GM21723 (cell line): Measurements from ENCODE around the gene SHC1.

Experiments used
- ATAC-seq: cut with Tn5 transposase; IDR thresholded peaks from one replicate; pipeline ENCODE4 v1.9.1; 2021; ENCODE audit warnings: mild to moderate bottlenecking, moderate library complexity; ENCODE audit not compliant: unreplicated experiment

Gene SHC1

DNA sequence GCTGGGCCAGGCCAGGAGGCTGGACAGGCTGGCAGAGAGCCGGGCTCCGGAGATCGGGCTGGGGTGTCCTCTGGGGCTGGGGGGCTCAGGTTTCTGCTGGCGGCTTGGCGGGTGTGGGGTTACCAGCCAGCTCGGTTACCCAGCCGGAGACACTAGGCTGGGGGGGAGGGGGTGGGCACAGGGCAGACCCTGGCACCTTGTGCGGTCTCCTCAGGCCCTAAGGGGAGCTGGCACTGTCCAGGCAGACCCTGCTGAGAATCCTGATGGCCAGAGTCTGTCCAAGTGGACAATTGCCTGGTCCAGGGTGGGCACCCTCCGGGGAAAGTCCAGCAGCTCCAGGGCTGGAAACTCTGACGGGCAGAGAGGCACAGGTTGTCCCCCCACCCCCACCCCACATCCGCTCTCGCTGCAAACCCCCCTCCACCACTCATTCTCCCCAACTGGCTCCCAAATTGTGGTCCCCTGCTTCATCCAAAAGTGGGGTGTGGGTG is 38.7 kb upstream of the SHC1 start:
- no peak for ATAC-seq

DNA sequence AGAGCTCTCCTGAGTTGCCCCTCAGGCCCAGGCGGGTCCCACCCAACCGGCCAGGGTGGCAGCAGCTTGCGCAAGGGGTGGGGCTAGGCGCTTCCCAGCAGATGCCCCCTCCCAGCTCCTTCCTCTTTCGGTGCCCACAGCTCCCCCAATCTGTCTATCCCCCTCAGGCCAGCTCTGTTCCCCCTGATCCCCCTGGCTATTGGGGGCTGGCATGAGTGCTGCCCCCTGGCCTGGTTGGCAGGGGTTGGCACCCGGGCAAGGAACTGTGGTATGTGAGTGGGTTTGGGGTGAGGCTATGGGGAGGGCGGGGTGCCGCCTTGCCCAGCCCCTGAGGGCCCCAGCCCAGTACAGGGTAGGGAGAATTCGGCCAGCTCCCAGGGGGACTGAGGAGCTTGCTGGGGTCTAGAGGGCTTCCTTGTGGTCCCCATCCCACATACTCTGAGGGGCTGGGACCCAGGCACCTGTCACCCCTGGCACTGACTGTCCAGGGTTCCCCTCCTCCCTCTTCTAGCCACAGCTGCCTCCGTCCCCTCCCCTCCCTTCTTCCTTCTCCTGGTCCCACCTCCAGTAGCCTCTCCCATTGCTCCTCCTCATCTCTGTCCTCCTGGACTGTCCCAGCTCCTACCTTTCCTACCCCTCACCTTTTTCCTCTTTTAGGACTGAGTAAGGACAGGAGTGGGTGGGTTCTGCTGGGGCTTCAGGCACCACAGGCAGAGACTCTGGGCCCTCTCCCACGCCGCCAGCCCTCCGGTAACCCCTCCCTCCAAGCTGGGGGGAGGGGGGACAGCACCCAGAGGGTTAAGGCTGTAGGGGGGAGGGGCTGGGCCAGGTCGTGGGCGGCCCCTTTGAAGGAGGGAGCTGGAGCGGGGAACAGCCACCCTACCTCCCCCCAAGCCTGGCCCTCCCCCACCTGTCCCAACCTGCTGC is 37.7 kb upstream of the SHC1 start:
- ATAC-seq: no peak

DNA sequence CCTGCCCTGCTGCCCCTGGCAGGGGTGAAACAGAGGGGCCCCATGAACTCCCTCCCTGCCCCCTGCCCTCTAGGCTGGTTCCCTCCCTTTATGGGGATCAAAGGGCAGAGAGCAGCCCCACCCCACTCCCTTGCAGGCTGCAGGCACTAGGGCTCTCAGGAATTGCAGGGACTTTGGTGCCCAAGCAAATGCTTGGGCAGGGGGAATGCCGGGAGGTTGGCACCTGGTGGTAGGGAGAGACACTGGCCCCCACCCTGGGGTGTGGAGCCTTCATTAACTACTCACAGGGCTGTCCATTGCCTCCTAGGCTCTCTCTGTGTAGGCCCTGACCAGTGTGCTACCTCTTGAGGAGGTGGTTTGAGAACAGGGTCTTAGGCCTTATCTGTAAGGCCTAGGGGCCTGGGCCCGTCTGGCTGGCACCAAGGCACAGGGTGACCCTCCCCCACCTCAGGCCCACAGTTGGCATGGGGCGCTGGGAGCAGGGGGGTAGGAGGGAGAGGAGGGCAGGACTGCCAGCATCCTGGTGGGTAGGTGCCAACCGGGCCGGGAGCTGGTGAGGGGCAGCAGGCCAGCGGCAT is 36.8 kb upstream of the SHC1 start:
- ATAC-seq: no peak

DNA sequence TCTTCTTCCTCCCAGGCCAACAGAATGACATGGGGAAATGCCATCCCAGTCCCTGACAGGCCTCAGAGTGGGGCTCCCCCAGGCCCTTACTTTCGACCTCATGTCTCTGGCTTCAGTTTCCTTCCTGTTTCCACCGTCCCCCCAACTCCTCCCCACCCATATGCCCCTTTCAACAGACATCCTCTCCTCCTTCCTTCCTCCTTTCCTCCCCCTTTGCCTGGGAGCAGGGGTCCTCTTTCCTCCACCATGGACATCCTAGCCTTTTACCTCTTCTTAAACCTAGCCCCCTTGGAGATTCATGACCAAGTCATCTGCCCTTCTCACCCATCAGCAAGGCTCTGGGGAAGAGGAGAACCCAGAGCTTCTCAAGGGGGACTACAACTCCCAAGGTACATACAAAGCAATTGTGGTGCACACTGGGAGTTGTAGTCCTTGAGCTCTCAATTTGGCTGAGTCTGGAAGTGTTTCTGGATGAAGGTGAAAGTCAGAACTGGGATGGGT is 36.1 kb upstream of the SHC1 start:
- ATAC-seq: no peak

DNA sequence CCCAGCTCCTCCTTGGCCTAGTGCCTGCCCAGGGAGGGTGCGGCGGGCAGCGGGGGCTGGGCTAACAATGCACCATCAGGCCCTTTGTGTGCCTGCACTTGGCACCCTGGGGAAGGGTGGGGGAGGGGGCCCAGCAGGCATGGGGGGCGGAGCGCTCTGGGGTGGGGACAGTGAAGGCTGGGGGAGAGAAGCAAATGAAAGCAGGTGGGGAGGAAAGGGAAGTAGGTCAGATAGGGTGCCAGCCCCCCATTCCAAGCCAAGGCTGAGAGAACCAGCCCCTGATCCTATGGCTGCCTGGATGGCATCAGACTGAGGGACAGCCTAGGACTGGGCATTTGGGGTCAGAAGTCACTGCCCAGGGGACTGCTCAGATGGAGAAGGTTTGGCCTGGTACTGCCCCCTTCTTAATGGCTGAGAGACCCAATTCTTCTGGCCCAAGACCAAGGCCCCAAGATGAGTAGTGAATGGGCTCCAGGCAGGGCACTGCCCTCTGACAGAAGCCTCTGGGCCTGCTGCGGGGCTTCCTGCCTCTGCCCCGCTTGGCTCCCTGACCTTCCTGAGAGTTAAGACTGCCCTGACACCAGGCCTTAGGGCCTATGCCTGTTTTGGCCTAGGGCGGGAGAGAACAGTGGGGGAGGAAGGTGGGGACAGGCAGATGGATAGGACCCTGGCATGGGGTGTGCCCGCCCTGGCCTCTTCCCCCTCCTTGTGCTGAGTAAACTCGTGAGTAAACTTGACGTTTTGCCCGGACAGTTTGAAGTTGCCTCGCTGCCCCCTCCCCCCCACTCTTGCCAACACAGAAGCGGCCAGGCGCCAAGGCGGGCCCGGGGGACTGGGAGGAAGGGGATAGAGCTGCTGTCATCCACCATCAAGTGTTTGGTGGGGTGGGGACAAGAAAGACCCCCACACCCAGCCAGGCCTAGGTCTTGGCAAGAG is 34.8 kb upstream of the SHC1 start:
- ATAC-seq: no peak

DNA sequence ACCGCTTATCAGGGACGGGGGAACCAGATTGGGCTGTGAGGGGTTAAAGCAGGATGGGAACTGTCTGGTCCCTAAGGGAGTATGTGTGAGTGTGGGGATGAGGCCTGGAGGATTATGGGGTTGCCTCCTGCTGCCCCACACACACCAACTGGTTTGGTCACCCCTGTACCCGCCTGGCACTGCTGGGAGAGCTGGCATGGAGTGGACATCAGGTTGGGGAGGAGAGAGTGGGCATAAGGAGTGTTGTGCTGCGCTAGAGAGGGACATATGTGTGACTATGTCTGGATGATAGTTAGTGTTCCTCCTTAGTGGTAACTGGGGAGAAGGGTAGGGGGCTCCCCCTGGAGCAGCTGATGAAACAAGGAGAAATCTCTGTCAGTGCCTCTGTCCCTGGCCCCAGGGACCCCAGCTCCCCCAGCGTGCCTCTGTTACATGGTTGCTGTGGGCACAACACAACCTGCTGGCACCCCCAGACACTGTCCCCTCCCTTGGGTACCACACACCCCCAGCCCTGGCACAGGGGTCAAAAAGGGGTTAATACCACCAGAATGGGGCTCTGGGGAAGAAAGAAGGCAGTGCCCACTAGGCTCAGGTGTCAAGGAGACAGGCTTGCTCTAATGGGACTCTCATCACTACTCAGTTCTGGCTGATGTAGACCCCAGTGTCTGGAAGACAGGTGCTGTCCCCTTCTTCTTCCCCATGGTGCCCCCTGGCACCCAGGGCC is 34.0 kb upstream of the SHC1 start:
- ATAC-seq: no peak

DNA sequence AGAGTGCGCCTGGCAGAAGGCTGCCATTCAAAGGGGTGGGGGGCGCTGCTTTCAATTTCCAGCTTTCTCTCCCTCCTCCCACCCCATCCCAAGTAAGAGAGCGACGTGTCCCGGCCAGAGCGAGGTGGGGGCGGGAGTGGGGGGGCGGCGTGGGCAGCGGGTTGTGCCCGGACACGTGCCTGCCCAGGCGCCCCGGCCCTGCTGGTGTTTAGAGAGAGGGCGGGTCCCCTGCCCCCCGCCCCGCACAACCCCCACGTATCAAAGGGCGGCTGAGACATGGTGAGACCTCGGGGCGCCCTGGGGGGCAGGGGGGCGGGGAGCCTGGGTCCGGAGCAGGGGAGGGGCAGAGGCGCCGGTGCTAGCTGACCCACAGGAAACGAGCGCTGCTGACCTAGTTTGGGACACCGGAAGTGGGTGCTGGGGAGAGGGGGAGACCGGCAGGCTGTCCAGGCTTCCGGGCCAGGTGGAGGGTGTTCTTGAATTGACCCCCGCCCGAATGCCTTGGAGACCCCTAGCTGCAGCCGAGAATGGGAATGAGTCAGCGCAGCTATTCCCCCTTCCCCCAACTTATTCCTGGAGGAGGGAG is 33.3 kb upstream of the SHC1 start:
- no peak for ATAC-seq

DNA sequence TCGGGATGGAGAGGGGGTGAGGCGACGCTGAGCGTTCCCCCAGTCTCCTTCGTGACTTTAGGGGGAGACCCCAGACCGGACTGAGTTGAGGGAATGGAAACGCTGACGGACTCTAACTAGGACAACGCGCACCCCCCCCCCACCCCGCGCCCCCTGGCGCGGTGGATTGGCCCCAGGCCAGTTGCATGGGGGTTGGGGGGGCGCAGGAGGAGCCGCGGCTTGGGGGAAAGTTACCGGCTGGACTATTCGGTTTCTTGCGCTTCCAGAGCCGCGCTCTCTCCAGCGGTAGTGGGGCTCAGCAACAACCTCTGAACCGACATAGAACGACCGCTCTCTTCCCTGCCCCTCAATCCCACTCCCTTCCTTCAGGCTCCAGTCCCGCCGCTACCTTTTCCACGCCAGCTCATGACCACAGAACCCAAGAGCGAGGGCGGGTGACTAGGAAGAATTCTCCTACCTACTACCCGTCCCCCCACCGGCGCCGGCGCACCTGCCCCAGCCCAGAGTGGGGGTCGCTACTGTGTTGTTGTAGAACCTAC is 32.7 kb upstream of the SHC1 start:
- ATAC-seq: no peak

DNA sequence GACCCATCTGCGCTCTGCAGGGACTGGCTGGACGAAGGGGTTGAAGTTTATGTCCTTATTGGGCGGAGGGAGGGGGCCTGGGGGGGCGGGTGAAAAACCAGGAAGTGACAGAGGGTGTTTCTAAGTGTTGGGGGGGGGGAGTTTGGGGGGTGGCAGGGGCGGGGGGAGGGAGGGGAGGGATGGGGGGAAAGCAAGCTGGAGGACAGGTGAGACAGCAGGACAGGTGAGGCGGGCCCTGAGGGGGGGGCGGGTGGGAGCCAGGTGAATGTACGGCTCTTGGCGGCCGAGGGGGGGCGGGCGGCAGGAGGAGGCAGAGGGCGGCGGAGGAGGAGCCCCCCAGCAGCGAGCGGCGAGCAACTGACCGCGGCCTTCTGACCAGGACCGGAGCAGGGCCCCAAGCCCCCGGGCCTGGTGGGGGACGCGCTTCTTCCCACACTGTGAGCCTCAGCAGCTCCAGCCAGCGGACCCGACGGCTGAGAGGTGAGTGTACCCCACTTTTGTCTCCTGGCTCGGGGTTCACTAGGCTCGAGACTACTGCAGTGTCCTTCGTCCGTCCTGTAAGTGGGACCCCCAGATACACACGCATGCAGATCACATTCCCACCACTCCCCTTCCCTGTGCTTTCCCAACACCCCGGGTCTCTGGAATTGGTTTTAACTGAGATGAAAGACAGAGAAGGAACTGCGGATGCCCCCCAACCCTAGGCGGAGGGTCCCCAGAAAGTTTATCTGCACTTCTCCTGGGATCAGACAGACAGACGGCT is 32.1 kb upstream of the SHC1 start, which contains the start of gene ZBTB7B:
TSS of gene ZBTB7B (plus strand) at position 339 of the 763 bp plus-strand sequence. CDS start 11,859 bp downstream, outside the sequence.
- peak; percentile 3 for ATAC-seq

DNA sequence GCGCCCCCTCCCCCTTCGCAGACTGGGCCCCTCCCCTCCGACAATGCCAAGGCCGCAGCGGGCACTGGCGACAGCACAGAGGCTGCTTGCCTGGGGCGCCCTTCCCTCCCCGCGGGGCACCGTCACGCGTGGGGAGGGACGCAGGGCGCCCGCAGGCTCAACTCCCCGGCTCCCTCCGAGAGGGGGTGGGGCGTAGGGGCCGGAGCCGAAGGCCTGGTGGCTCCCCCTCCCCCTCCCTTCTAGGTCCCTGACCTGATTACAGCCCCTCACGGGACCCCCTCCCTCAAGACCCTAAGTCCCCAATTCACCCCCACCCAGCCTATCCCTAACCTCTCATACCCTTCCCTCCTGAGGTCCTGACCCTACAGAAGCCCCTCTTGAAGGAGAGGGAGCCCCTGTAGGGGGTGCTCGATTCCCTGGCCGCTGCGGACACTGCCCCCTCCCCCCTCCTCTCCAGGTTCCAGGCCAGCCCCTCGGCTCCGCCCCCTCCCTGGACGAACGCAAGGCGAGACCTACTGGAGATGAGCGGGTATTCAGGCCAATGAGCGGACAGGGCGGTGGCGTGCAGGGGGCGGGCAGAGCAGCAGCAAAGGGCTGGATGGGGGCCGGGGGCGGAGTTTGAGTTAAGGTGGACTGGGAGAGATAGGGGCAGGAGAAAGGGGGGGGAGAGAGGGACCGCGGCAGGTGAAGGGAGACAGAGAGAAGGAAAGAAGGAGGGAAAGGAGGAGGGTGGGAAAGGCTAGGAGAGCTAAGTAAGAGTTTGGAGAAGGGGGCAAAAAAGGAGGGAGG is 31.3 kb upstream of the SHC1 start:
- ATAC-seq: peak; percentile 46

DNA sequence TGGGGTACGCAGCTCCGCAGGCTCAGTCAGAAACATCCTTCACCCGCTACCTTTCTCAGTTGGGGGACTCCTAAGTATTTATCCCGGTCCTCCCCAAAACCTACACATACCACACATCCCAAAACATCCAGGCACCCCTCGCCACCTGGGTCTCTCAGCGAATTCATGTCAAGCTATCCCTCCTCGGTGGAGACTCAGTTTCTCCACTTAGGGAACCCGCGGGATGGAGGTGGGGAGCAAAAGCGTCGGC is 30.8 kb upstream of the SHC1 start:
- no peak for ATAC-seq

DNA sequence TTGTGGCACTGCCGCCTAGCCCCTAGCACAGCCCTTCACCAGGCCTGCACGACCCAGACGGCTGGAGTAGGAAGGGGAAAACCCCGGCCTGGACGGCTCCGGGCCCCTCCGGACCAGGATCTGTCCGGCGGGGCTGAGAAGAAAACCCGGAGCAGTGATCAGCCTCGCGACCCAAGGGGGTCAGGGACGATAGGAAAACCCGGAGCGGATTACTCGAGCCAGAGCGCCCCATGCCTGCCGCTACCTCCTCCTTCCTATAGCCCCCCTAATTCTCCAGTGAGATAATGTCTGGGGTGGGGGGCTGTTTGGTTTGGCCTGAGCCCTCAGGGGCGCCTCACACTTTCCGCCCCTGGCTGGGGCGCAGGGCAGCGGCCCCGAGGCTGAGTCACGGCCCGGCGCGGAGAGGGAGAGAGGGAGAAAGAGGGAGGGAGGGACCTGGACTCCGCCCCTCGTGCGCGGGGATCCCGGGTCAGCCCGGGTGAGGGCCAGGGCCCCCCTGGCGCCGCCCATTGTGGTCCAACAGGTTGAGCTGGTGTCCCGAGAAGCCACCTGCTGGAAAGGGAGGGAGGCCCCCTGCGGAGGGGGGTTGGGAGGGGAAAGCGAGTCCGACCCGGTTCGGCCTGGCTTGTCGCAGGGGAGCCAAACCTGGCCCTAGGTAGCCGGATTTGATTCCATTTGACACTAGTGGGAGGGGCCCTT is 30.3 kb upstream of the SHC1 start:
- peak; percentile 40 for ATAC-seq

DNA sequence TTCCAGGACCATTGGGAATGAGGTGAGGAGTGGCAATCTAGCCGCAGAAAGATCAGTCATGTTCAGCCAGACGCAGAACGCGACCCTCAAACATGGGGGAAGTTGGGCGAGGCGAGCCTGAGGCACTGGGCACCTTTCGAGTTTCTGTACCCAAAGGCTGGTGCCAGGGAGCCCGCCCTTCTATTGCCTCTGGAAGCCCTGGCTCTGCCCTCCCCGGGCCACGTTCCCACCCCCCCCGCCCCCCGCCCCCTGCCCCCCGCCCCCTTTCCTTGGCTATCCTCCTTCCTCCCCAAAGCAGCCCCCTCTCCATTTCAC is 29.8 kb upstream of the SHC1 start:
- ATAC-seq: no peak

DNA sequence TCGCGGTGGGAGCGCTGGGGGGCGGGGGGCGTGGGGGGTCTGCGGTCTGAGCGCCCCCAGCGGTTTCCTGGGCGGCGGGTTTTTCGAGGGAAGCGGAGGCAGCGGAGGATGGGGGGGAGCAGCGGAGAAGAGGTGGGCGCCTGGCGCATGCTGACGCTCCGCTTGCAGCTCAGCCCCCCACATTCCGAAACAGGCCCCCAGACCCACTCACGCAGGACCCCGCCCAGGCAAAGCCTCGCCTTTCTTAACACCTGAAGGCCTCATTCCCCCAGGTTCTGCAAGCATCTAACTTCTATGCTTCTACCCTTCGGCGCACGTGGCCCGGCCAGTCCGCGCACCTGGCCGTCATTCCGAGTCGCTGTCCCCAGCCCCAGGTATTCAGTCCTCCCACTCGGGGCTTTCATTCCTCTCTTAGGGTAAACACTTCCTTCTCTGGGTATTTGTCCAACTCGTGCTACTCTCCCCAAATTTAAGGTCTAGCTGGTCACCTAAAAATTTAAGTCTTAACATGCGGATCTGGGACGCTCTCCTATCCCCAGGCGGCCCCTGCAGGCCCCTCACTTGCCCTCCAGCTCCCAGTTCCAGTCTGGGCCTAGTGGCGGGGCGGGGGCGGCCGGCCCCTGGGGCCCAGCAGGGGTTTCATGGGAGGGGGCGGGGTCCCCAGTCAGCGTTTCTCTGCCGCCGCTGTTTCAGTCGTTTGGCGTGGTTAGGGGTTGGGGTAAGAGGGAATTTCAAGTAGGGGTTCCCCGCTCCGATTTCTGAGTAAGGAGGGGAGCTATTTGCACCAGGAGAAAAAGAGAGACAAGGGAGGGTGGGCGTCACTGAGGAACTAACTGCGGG is 29.2 kb upstream of the SHC1 start:
- no peak for ATAC-seq

DNA sequence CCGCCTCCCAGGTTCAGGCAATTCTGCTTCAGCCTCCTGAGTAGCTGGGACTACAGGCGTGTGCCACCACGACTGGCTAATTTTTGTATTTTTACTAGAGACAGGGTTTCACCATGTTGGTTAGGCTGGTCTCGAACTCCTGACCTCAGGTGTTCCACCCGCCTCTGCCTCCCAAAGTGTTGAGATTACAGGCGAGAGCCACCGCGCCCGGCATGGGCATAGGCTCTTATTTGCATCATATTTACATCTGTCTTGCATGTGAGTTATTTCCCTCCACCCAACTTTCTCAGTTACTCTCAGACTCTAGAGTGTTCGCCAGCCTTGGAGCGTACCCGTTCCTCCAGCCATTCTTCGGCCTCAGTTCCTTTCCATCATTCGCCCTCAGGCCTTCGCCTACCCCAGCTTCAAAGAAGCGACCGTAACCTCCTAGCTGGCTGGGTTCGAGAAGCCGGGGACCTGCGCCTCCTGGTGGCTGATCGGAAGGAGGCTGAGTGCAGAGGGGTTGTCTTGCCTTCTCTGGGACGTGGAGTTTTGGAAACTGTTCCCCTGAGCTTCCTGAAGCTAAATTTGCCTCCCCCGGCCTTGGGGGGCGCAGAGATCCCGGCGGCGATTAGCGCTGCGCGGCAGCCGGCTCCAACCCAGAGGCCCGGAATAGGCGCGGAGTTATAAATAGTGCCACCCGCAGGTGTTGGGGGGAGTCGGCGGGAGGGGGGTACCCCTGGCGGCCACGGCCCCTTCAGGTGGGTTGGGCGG is 28.4 kb upstream of the SHC1 start:
- no peak for ATAC-seq

DNA sequence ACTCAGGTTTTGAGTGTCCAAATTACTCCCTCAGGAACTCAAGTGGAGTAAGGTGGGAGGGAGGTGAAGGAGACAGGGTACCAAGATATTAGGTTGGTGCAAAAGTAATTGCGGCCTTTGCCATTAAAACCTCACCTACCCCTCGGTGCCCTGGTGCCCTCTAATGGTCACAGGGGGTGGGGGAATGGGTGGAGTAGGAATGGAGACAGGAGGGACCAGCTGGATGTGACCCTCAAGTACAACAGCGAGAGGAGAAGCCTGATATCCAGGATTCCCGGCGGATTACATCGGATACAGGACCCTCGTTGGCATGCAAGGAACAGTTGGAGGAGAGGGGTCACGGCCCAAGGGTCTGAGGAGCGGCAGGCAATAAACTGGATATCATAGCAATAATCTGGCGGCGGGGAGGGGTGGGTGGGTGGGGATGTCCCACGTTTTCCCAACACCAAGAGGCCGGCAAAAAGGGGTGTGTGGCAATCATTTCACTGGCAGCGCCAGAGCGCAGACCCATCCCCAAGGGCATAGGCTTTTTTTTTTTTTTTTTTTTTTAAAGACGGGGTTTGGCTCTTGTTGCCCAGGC is 27.7 kb upstream of the SHC1 start:
- ATAC-seq: no peak
